WTC11 (cell line): Measurements from ENCODE around the gene CGGBP1. TPM values are rescaled to one million over a fixed set of nuclear protein-coding genes. Genes with fewer than 3 reads are reported as not detected.
"Not testable (repeated sequence)": the region's sequence is repeated elsewhere in the genome, so short reads cannot be mapped to it uniquely, and the experiment has no call there.

Experiments used
- ATAC-seq: fragments of 200-7000 bp; cut with Tn5 transposase; 2 replicates; pipeline ENCODE4 v1.10.0; 2021; ENCODE audit warnings: mild to moderate bottlenecking, moderate library complexity
- CTCF ChIA-PET: fragments of 300-600 bp; sonication (Branson Sonifier 250); formaldehyde crosslinking; loops from one replicate; lab custom pipeline; 2021; ENCODE audit warnings: antibody characterized with exemption; lab: Charles Lee
- POLR2A ChIA-PET: fragments of 350-600 bp; sonication (Branson Sonifier 250); formaldehyde crosslinking; loops from one replicate; lab custom pipeline; 2021; ENCODE audit warnings: antibody characterized with exemption; lab: Charles Lee
- DNase-seq: peaks from one replicate; pipeline ENCODE4 v3.0.0; 2021; ENCODE audit warnings: low spot score
- H3K27ac Mint-ChIP-seq: 2 replicates; pipeline ENCODE4 v1.8.0; 2021; ENCODE audit warnings: mixed read lengths
- H3K27me3 Mint-ChIP-seq: 2 replicates; pipeline ENCODE4 v1.8.0; 2021; ENCODE audit warnings: low read depth, mild to moderate bottlenecking, moderate library complexity, mixed read lengths
- H3K36me3 Mint-ChIP-seq: 2 replicates; pipeline ENCODE4 v1.8.0; 2021; ENCODE audit warnings: mixed read lengths
- H3K4me1 Mint-ChIP-seq: 2 replicates; pipeline ENCODE4 v1.8.0; 2022; ENCODE audit warnings: mixed read lengths
- H3K4me3 Mint-ChIP-seq: 2 replicates; pipeline ENCODE4 v1.8.0; 2021; ENCODE audit warnings: mild to moderate bottlenecking, moderate library complexity, mixed read lengths
- H3K9me3 Mint-ChIP-seq: 2 replicates; pipeline ENCODE4 v1.8.0; 2021; ENCODE audit warnings: mixed read lengths
- AFF4 ChIP-seq: sonication (generic); formaldehyde crosslinking; IDR thresholded peaks from 2 replicates; pipeline ENCODE4 v1.8.1; 2023; ENCODE audit warnings: mild to moderate bottlenecking, missing genetic modification reagents, borderline replicate concordance
- CREB1 ChIP-seq: sonication (generic); formaldehyde crosslinking; IDR thresholded peaks from 2 replicates; pipeline ENCODE4 v1.8.0; 2023; ENCODE audit warnings: mild to moderate bottlenecking, missing genetic modification reagents
- E2F4 ChIP-seq: sonication (generic); formaldehyde crosslinking; IDR thresholded peaks from 2 replicates; pipeline ENCODE4 v1.8.1; 2022; ENCODE audit warnings: low read depth, mild to moderate bottlenecking, moderate library complexity, missing genetic modification reagents, borderline replicate concordance
- E2F5 ChIP-seq: sonication (generic); formaldehyde crosslinking; IDR thresholded peaks from 2 replicates; pipeline ENCODE4 v1.8.1; 2022; ENCODE audit warnings: mild to moderate bottlenecking, moderate library complexity, missing genetic modification reagents
- ERG ChIP-seq: fragments of 250-450 bp; sonication (Bioruptor Pico); IDR thresholded peaks from 2 replicates; pipeline ENCODE4 v1.8.0; 2021; ENCODE audit warnings: mild to moderate bottlenecking
- GRHL2 ChIP-seq: fragments of 250-450 bp; sonication (Bioruptor Pico); IDR thresholded peaks from 2 replicates; pipeline ENCODE4 v1.8.0; 2022; ENCODE audit warnings: mild to moderate bottlenecking, moderate library complexity; ENCODE audit not compliant: insufficient replicate concordance, severe bottlenecking
- HMGA2 ChIP-seq: fragments of 250-450 bp; sonication (Bioruptor Pico); IDR thresholded peaks from 2 replicates; pipeline ENCODE4 v1.4.0; 2021; ENCODE audit warnings: mild to moderate bottlenecking, moderate library complexity
- IRF1 ChIP-seq: sonication (generic); formaldehyde crosslinking; IDR thresholded peaks from 2 replicates; pipeline ENCODE4 v1.8.0; 2023; ENCODE audit warnings: missing genetic modification reagents
- JUN ChIP-seq: sonication (generic); formaldehyde crosslinking; IDR thresholded peaks from 2 replicates; pipeline ENCODE4 v1.8.0; 2023; ENCODE audit warnings: mild to moderate bottlenecking, missing genetic modification reagents
- MAX ChIP-seq: sonication (generic); formaldehyde crosslinking; IDR thresholded peaks from 2 replicates; pipeline ENCODE4 v1.8.0; 2022; ENCODE audit warnings: mild to moderate bottlenecking, missing genetic modification reagents
- NR3C1 ChIP-seq: sonication (generic); formaldehyde crosslinking; conservative IDR thresholded peaks from 2 replicates; pipeline ENCODE4 v1.8.1; 2023; ENCODE audit warnings: low read depth, mild to moderate bottlenecking, missing genetic modification reagents
- PRDM15 ChIP-seq: sonication (generic); formaldehyde crosslinking; IDR thresholded peaks from 2 replicates; pipeline ENCODE4 v1.8.0; 2022; ENCODE audit warnings: missing genetic modification reagents
- PRRX2 ChIP-seq: fragments of 250-450 bp; sonication (Bioruptor Pico); IDR thresholded peaks from 2 replicates; pipeline ENCODE4 v1.8.0; 2021; ENCODE audit warnings: mild to moderate bottlenecking
- RELA ChIP-seq: sonication (generic); formaldehyde crosslinking; IDR thresholded peaks from 2 replicates; pipeline ENCODE4 v1.8.1; 2022; ENCODE audit warnings: missing genetic modification reagents, mild to moderate bottlenecking, borderline replicate concordance
- TCF7 ChIP-seq: sonication (generic); formaldehyde crosslinking; IDR thresholded peaks from 2 replicates; pipeline ENCODE4 v1.8.0; 2022; ENCODE audit warnings: mild to moderate bottlenecking, low read depth, missing genetic modification reagents, moderate library complexity
- ZNF263 ChIP-seq: sonication (generic); formaldehyde crosslinking; IDR thresholded peaks from 2 replicates; pipeline ENCODE4 v1.8.1; 2022; ENCODE audit warnings: low read depth, mild to moderate bottlenecking, moderate library complexity, missing genetic modification reagents
- ZNF396 ChIP-seq: fragments of 250-450 bp; sonication (Bioruptor Pico); IDR thresholded peaks from 2 replicates; pipeline ENCODE4 v1.8.0; 2021; ENCODE audit warnings: mild to moderate bottlenecking, moderate library complexity, borderline replicate concordance
- ZNF423 ChIP-seq: fragments of 250-450 bp; sonication (Bioruptor Pico); IDR thresholded peaks from 2 replicates; pipeline ENCODE4 v2.1.2; 2022; ENCODE audit warnings: mild to moderate bottlenecking, moderate library complexity
- ZSCAN18 ChIP-seq: fragments of 250-450 bp; sonication (Bioruptor Pico); IDR thresholded peaks from 2 replicates; pipeline ENCODE4 v2.1.2; 2022; ENCODE audit warnings: mild to moderate bottlenecking, moderate library complexity
- total RNA-seq: library from RNA; stranded (reverse); gene quantifications from 3 replicates; pipeline ENCODE4 v1.2.3, GENCODE V29; 2021

The CGGBP1 gene
- total RNA-seq, 1 experiment from 2014 or later = 57.6 TPM

- Mint-ChIP-seq H3K4me3 (no peak overlapping the region), H3K36me3 (peaks cover 7% of the 10 kb centered on the region), H3K27ac (no peak overlapping the region), H3K4me1 (no peaks in the 10 kb centered on the region), H3K9me3 (peaks cover 33% of the 10 kb centered on the region), H3K27me3 (no peaks in the 10 kb centered on the region)
- CTCF ChIA-PET = no interaction called here
- POLR2A ChIA-PET = no interaction called here
- DNase-seq = no peak
- TF ChIP-seq ZNF396 (no peak), CREB1 (CRISPR knock-in tag) (no peak), PRDM15 (no peak), ZNF423 (no peak), GRHL2 (no peak), NR3C1 (no peak), HMGA2 (CRISPR knock-in tag) (no peak), RELA (no peak), IRF1 (CRISPR knock-in tag) (no peak), E2F4 (CRISPR knock-in tag) (no peak), PRRX2 (CRISPR knock-in tag) (no peak)
- ATAC-seq = no peak
Observed at GRCh38 chr3:88019024-88019423, 39.8 kb downstream of the CGGBP1 start.

GRCh38 chr3:88015656-88016055, 43.1 kb downstream of the CGGBP1 start:
- H3K27ac Mint-ChIP-seq, H3K4me1 Mint-ChIP-seq, H3K4me3 Mint-ChIP-seq, DNase-seq, POLR2A ChIA-PET, ATAC-seq, H3K36me3 Mint-ChIP-seq, H3K27me3 Mint-ChIP-seq: not testable (repeated sequence)
- CTCF ChIA-PET = interaction anchor here (0.6 kb wide), 1 partner anchor 369 kb away, joined by 3 read pairs; no protein-coding TSS in a partner anchor
- peaks cover 20% of the 10 kb centered on the region for H3K9me3 Mint-ChIP-seq

- POLR2A ChIA-PET = no interaction called here
- no peaks in the 10 kb centered on the region for H3K27me3 Mint-ChIP-seq
Observed at GRCh38 chr3:88013592-88013991, 45.2 kb downstream of the CGGBP1 start.

More at GRCh38 chr3:88013592-88013991, 45.2 kb downstream of the CGGBP1 start:
- TF ChIP-seq AFF4 (CRISPR knock-in tag) (no peak), ZSCAN18 (CRISPR knock-in tag) (no peak), MAX (CRISPR knock-in tag) (no peak), ERG (CRISPR knock-in tag) (no peak), E2F5 (CRISPR knock-in tag) (no peak), JUN (CRISPR knock-in tag) (no peak), TCF7 (CRISPR knock-in tag) (no peak), ZNF263 (CRISPR knock-in tag) (no peak)
- TF ChIP-seq, all 79 proteins: peak for 0
- DNase-seq = no peak
- Mint-ChIP-seq H3K27ac (no peak overlapping the region), H3K9me3 (peaks cover 20% of the 10 kb centered on the region), H3K4me1 (no peaks in the 10 kb centered on the region), H3K36me3 (peaks cover 7% of the 10 kb centered on the region), H3K4me3 (no peak overlapping the region)
- no peak for ATAC-seq
- CTCF ChIA-PET = no interaction called here
